ENCODE results near the gene SSX2. TPM values are rescaled to one million over a fixed set of nuclear protein-coding genes. Genes with fewer than 3 reads are reported as not detected.
"Not testable (repeated sequence)": the region's sequence is repeated elsewhere in the genome, so short reads cannot be mapped to it uniquely, and the experiment has no call there.

The SSX2 gene, protein sequence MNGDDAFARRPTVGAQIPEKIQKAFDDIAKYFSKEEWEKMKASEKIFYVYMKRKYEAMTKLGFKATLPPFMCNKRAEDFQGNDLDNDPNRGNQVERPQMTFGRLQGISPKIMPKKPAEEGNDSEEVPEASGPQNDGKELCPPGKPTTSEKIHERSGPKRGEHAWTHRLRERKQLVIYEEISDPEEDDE
- not detected for total RNA-seq
- polyA plus RNA-seq: not detected
- long read RNA-seq, donor 1: 0 reads
- long read RNA-seq, donor 2: 0 reads

- intact Hi-C loops (cut with DNase I; ENCODE audit: low total_unique reads); DNase-seq; H3K4me3 ChIP-seq; H3K36me3 ChIP-seq; H3K9me3 ChIP-seq; H3K27me3 ChIP-seq (replicated peaks in 1 of 7); H3K27ac ChIP-seq; H3K4me1 ChIP-seq: not testable (repeated sequence)
- WGBS, 5 donors: no CpG with 5 or more reads among the region's 13 CpGs
Observed at GRCh38 chrX:52707078-52707477, at the start of gene SSX2. TSS of gene SSX2 (minus strand) at chrX:52707178. CDS start at chrX:52705749, 1,429 bp downstream.

- H3K4me3 ChIP-seq; H3K27ac ChIP-seq; H3K9me3 ChIP-seq; H3K36me3 ChIP-seq; intact Hi-C loops (cut with DNase I; ENCODE audit: low total_unique reads); H3K27me3 ChIP-seq (replicated peaks in 1 of 7); DNase-seq; H3K4me1 ChIP-seq: not testable (repeated sequence)
- WGBS, 5 donors: no CpG with 5 or more reads among the region's 13 CpGs
Observed at GRCh38 chrX:52750952-52751351, 44.0 kb upstream of the SSX2 start, which contains the start of gene SSX2B. TSS of gene SSX2B (plus strand) at chrX:52751252. CDS start at chrX:52752681, 1,429 bp downstream.

DNA sequence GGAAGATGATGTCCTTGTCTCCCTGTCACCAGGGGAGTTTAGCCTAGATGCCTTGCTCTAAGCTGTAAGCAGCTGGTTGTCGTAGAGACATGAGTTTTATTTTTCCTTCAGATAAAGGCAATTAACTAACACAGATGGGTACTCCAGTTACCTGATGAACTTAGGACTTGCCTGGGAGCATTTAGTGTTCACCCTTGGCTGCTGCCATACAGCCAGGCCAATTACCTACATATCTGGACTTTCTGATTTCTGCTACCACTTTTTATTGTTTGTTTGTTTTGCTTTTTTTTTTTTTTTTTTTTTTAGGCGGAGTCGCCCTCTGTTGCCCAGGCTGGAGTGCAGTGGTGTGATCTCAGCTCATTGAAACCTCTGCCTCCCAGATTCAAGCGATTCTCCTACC is 14.9 kb downstream of the SSX2 start:
- H3K36me3 ChIP-seq; H3K27me3 ChIP-seq (replicated peaks in 1 of 7); intact Hi-C loops (cut with DNase I; ENCODE audit: low total_unique reads); H3K27ac ChIP-seq; H3K9me3 ChIP-seq; H3K4me1 ChIP-seq; DNase-seq; H3K4me3 ChIP-seq: not testable (repeated sequence)
- WGBS, 5 donors: 79 to 100% (median 90%) methylated on average over 1 to 3 of the region's 4 CpGs; no CpG with 5 or more reads in 1 of the 5 donors

- H3K36me3 ChIP-seq; DNase-seq; intact Hi-C loops (cut with DNase I; ENCODE audit: low total_unique reads); H3K27me3 ChIP-seq (replicated peaks in 1 of 7); H3K4me3 ChIP-seq; H3K9me3 ChIP-seq; H3K27ac ChIP-seq; H3K4me1 ChIP-seq: not testable (repeated sequence)
- WGBS, 5 donors: 78 to 100% (median 90%) methylated on average over 1 to 2 of the region's 2 CpGs
Observed at GRCh38 chrX:52662218-52662617, 44.8 kb downstream of the SSX2 start.

- 84 to 93% (median 89%) methylated on average over 8 of the region's 8 CpGs for WGBS, 5 donors
- H3K4me1 ChIP-seq; H3K4me3 ChIP-seq; H3K27ac ChIP-seq; H3K9me3 ChIP-seq; H3K36me3 ChIP-seq; DNase-seq; intact Hi-C loops (cut with DNase I; ENCODE audit: low total_unique reads); H3K27me3 ChIP-seq (replicated peaks in 1 of 7): not testable (repeated sequence)
Observed at GRCh38 chrX:52655475-52655874, 51.5 kb downstream of the SSX2 start.

- WGBS, 5 donors: 80 to 96% (median 85%) methylated on average over 5 to 9 of the region's 9 CpGs
- H3K4me1 ChIP-seq; H3K27ac ChIP-seq; H3K9me3 ChIP-seq; DNase-seq; H3K27me3 ChIP-seq (replicated peaks in 1 of 7); intact Hi-C loops (cut with DNase I; ENCODE audit: low total_unique reads); H3K36me3 ChIP-seq; H3K4me3 ChIP-seq: not testable (repeated sequence)
Observed at GRCh38 chrX:52654800-52655199, 52.2 kb downstream of the SSX2 start, which contains the start of gene SSX7. TSS of gene SSX7 (minus strand) at chrX:52654900. CDS start at chrX:52653472, 1,428 bp downstream.

GRCh38 chrX:52650676-52651075 is 56.3 kb downstream of the SSX2 start:
- H3K36me3 ChIP-seq; H3K27ac ChIP-seq; H3K4me1 ChIP-seq; DNase-seq; H3K27me3 ChIP-seq (replicated peaks in 1 of 7); H3K4me3 ChIP-seq; intact Hi-C loops (cut with DNase I; ENCODE audit: low total_unique reads); H3K9me3 ChIP-seq: not testable (repeated sequence)
- WGBS, 5 donors: 34 to 73% (median 52%) methylated on average over 3 of the region's 3 CpGs

DNA sequence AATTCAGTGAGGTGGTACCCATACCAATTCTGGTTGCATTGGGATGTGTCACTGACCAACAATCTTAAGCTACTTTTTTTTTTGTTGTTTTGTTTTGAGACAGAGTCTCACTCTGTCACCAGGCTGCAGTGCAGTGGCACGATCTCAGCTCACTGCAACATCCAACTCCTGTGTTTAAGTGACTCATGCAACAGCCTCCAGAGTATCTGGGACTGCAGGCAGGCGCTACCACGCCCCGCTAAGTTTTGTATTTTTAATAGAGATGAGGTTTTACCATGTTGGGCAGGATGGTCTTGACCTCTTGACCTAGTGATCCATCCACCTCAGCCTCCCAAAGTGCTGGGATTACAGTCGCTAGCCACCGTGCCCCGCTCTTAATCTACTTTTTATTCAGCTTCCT is 58.0 kb downstream of the SSX2 start:
- H3K4me3 ChIP-seq; H3K36me3 ChIP-seq; H3K27me3 ChIP-seq (replicated peaks in 1 of 7); H3K27ac ChIP-seq; H3K4me1 ChIP-seq; intact Hi-C loops (cut with DNase I; ENCODE audit: low total_unique reads); H3K9me3 ChIP-seq; DNase-seq: not testable (repeated sequence)
- 80 to 91% (median 89%) methylated on average over 7 of the region's 7 CpGs for WGBS, 5 donors

Small RNA genes within 50 kb of the gene (small RNA-seq; reads per million reads assigned to genes)
- gene AC244505.3 (0 reads per million in 4 donors), gene AC244505.5 (0 reads per million in 4 donors), gene AL450023.3 (0 reads per million in 4 donors), gene RNA5SP504 (0 to 0.07 (median 0) reads per million in 4 donors)

Other genes starting within 250 kb of the SSX2 start
- gene XAGE1A, start 211.4 kb downstream of the SSX2 start, total RNA-seq: not detected
- gene XAGE1A, start 211.4 kb downstream of the SSX2 start, polyA plus RNA-seq: under 1 TPM in 2 of 3 donors, not detected in 1; 0.46 to 0.50 TPM
- gene XAGE1B, start 190.1 kb downstream of the SSX2 start, total RNA-seq: not detected
- gene XAGE1B, start 190.1 kb downstream of the SSX2 start, polyA plus RNA-seq: under 1 TPM in 2 of 3 donors, not detected in 1; 0.46 to 0.50 TPM
- gene SSX7, start 52.3 kb downstream of the SSX2 start, total RNA-seq: not detected
- not detected for gene SSX7, start 52.3 kb downstream of the SSX2 start, polyA plus RNA-seq
- gene SSX2B, start 44.1 kb upstream of the SSX2 start, total RNA-seq: not detected
- not detected for gene SSX2B, start 44.1 kb upstream of the SSX2 start, polyA plus RNA-seq
- not detected for gene SPANXN5, start 90.2 kb upstream of the SSX2 start, total RNA-seq
- gene SPANXN5, start 90.2 kb upstream of the SSX2 start, polyA plus RNA-seq: not detected
- not detected for gene XAGE5, start 104.1 kb upstream of the SSX2 start, total RNA-seq
- gene XAGE5, start 104.1 kb upstream of the SSX2 start, polyA plus RNA-seq: not detected
- gene XAGE3, start 160.9 kb upstream of the SSX2 start, total RNA-seq: not detected
- not detected for gene XAGE3, start 160.9 kb upstream of the SSX2 start, polyA plus RNA-seq
- 10 to 100 TPM in 6 of 7 donors, 1 to 10 TPM in 1; 9.5 to 35.6 (median 21.0) TPM for gene FAM156B, start 190.2 kb upstream of the SSX2 start, total RNA-seq
- gene FAM156B, start 190.2 kb upstream of the SSX2 start, polyA plus RNA-seq: 10 to 100 TPM; 32.8 to 90.8 (median 58.7) TPM